LNCaP clone FGC (cell line): Measurements from ENCODE around the gene LGR5.

ENCODE experiments used
- DNase-seq: peaks from one replicate; pipeline ENCODE4 v3.0.0-alpha.2; 2011; ENCODE audit warnings: low read depth
- H3K4me3 ChIP-seq: 2 replicates; pipeline ENCODE4 v1.5.1; 2011; ENCODE audit warnings: mild to moderate bottlenecking, low read depth, low read length, control low read depth
- CTCF ChIP-seq: IDR thresholded peaks from 2 replicates; pipeline ENCODE4 v1.5.1; 2012; ENCODE audit warnings: mild to moderate bottlenecking; ENCODE audit not compliant: control insufficient read depth, insufficient read depth; ENCODE audit errors: extremely low read depth

The LGR5 gene

GRCh38 chr12:71456316-71456715, 16.7 kb downstream of the LGR5 start:
- no peak for DNase-seq
- no peak for TF ChIP-seq CTCF
- H3K4me3 ChIP-seq, result no peak overlapping the region

- no peak for DNase-seq
Measured at GRCh38 chr12:71456990-71457389, 17.4 kb downstream of the LGR5 start.

GRCh38 chr12:71460318-71460717, 20.7 kb downstream of the LGR5 start:
- DNase-seq, result no peak
- TF ChIP-seq CTCF, result no peak
- no peak overlapping the region for H3K4me3 ChIP-seq

More at GRCh38 chr12:71456990-71457389, 17.4 kb downstream of the LGR5 start:
- no peak for TF ChIP-seq CTCF
- no peak overlapping the region for H3K4me3 ChIP-seq

GRCh38 chr12:71460850-71461609, 21.4 kb downstream of the LGR5 start:
- no peak for DNase-seq
- TF ChIP-seq CTCF, result no peak
- H3K4me3 ChIP-seq, result no peak overlapping the region

- no peak for DNase-seq
- no peak for TF ChIP-seq CTCF
- no peak overlapping the region for H3K4me3 ChIP-seq
Measured at GRCh38 chr12:71461787-71462328, 22.3 kb downstream of the LGR5 start.

- no peak for TF ChIP-seq CTCF
- no peak for DNase-seq
- H3K4me3 ChIP-seq, result no peak overlapping the region
Measured at GRCh38 chr12:71465796-71466195, 26.2 kb downstream of the LGR5 start.
